CD4-positive, alpha-beta T cell (primary cell): ENCODE results near the gene UBE2D2. TPM values are rescaled to one million over a fixed set of nuclear protein-coding genes. Genes with fewer than 3 reads are reported as not detected.
A peak's percentile ranks its signal among the peaks of the same experiment; 100 is the strongest.
"Not testable (repeated sequence)": the region's sequence is repeated elsewhere in the genome, so short reads cannot be mapped to it uniquely, and the experiment has no call there.

Experiments used
- ATAC-seq: fragments of 200-7000 bp; cut with Tn5 transposase; one replicate; pipeline ENCODE4 v1.10.0; 2022; ENCODE audit warnings: mild to moderate bottlenecking; ENCODE audit not compliant: poor library complexity
- CTCF ChIA-PET: fragments of 350-600 bp; sonication (Branson Sonifier 250); formaldehyde crosslinking; loops from one replicate; lab custom pipeline; 2021; ENCODE audit warnings: antibody characterized with exemption, inconsistent platforms; lab: Charles Lee
- POLR2A ChIA-PET: fragments of 350-600 bp; sonication (Branson Sonifier 250); formaldehyde crosslinking; loops from one replicate; lab custom pipeline; 2021; ENCODE audit warnings: antibody characterized with exemption, inconsistent platforms; lab: Charles Lee
- DNase-seq, 14 experiments: peaks; one replicate each; pipeline ENCODE4 v3.0.0-alpha.2; 2013 to 2020; ENCODE audit warnings: mixed read lengths in 2 of 14
- H3K27ac ChIP-seq, 2 donors: one replicate each; pipeline versions ENCODE4 v1.5.1 to v1.7.0; 2013; ENCODE audit warnings: low read length in 2 of 2, low read depth in 1 of 2, mild to moderate bottlenecking in 1 of 2
- H3K27me3 ChIP-seq, 2 experiments: 1 replicate in 1 of 2; 2 replicates in 1 of 2; pipeline versions ENCODE4 v1.6.1 to v1.7.0; 2013; ENCODE audit warnings: low read length in 2 of 2, control low read depth in 1 of 2, mild to moderate bottlenecking in 1 of 2, moderate library complexity in 1 of 2; ENCODE audit not compliant: insufficient read depth in 2 of 2, control insufficient read depth in 1 of 2
- H3K36me3 ChIP-seq: one replicate; pipeline ENCODE4 v1.6.1; 2013; ENCODE audit warnings: low read length, control low read depth; ENCODE audit not compliant: insufficient read depth
- H3K4me1 ChIP-seq: one replicate; pipeline ENCODE4 v1.6.1; 2013; ENCODE audit warnings: low read length, control low read depth; ENCODE audit not compliant: insufficient read depth
- H3K4me3 ChIP-seq: one replicate; pipeline ENCODE4 v1.5.1; 2013; ENCODE audit warnings: mild to moderate bottlenecking, low read length, moderate library complexity
- H3K9me3 ChIP-seq, 2 experiments: 1 replicate in 1 of 2; 2 replicates in 1 of 2; pipeline versions ENCODE4 v1.6.1 to v1.7.0; 2013; ENCODE audit warnings: low read length in 2 of 2, mild to moderate bottlenecking in 2 of 2, control low read depth in 1 of 2, moderate library complexity in 1 of 2; ENCODE audit not compliant: control insufficient read depth in 1 of 2, insufficient read depth in 1 of 2
- H3K27ac Mint-ChIP-seq: one replicate; pipeline ENCODE4 v1.8.0; 2020; ENCODE audit warnings: mixed read lengths
- H3K27me3 Mint-ChIP-seq: one replicate; pipeline ENCODE4 v1.8.0; 2021; ENCODE audit warnings: mixed read lengths
- H3K36me3 Mint-ChIP-seq: one replicate; pipeline ENCODE4 v1.8.0; 2021; ENCODE audit warnings: low read depth, mixed read lengths
- H3K4me1 Mint-ChIP-seq: one replicate; pipeline ENCODE4 v1.8.0; 2021; ENCODE audit warnings: low read depth, mixed read lengths
- H3K4me3 Mint-ChIP-seq: one replicate; pipeline ENCODE4 v1.8.0; 2020; ENCODE audit warnings: mild to moderate bottlenecking, mixed read lengths
- H3K9me3 Mint-ChIP-seq: one replicate; pipeline ENCODE4 v1.8.0; 2020; ENCODE audit warnings: mixed read lengths
- CTCF ChIP-seq: fragments of 200-600 bp; IDR thresholded peaks from one replicate; pipeline ENCODE4 v1.8.0; 2022; ENCODE audit warnings: antibody characterized with exemption, mild to moderate bottlenecking
- intact Hi-C, 2 experiments: fragments of 100-400 bp; cut with DNase I in 1 of 2; cut with micrococcal nuclease in 1 of 2; formaldehyde crosslinking; loops; one replicate each; pipeline versions ENCODE4 v1.15.1 to v1.9.0; 2023 to 2025; cut with DNase I, micrococcal nuclease
- polyA plus RNA-seq, 2 donors: library from polyadenylated mRNA; unstranded; fragments of 120-200 nt; gene quantifications; one replicate each; pipeline ENCODE4 v1.2.1, GENCODE V29; 2013
- total RNA-seq, 174 experiments: library from RNA in 2 of 174; stranded (reverse) in 2 of 174; gene quantifications; one replicate each; pipeline ENCODE4 v1.2.3 and lab custom pipeline; 2021 to 2026

UBE2D2 gene
- total RNA-seq (100 to 1,000 TPM; 164 to 174 TPM), total RNA-seq (lab: John Stamatoyannopoulos, UW) (75.3 to 183 (median 116) reads per million in 172 experiments)
- polyA plus RNA-seq (2013, experiment 1 of 2), result 202 TPM
- 191 TPM for polyA plus RNA-seq (2013, experiment 2 of 2)

- no peaks in the 10 kb centered on the region for H3K9me3 ChIP-seq
- peaks cover 4% of the 10 kb centered on the region for H3K36me3 ChIP-seq
- Mint-ChIP-seq H3K9me3 (no peaks in the 10 kb centered on the region), H3K27ac (peak within 1 kb of the TSS; percentile 92), H3K36me3 (peaks cover 38% of the 10 kb centered on the region), H3K27me3 (no peaks in the 10 kb centered on the region), H3K4me3 (peak within 1 kb of the TSS; percentile 99), H3K4me1 (peaks cover 44% of the 10 kb centered on the region)
- H3K27ac ChIP-seq, result peak within 1 kb of the TSS; percentile 85 to 88
- ChIA-PET CTCF (interaction anchor here (0.6 to 2.2 kb wide), 6 partner anchors 15 to 1159 kb away, joined by 3 to 9 read pairs (median 4); no protein-coding TSS in a partner anchor), POLR2A (interaction anchor here (0.6 to 8.9 kb wide), 28 partner anchors 9 to 1114 kb away, joined by 3 to 145 read pairs (median 5); partner anchors contain the start of genes DNAJC18, IK, MATR3 and NDUFA2)
- no peak for TF ChIP-seq CTCF
- intact Hi-C loops, result loop anchor here (1.0 to 10.0 kb wide), 7 partner anchors 42 to 554 kb away; partner anchors contain the start of genes DNAJC18 (in 1 of the 2), MATR3 (in 1 of the 2), PAIP2 (in 1 of the 2) and PURA (in 1 of the 2)
- ATAC-seq, result peak; percentile 78
- H3K4me3 ChIP-seq, result peak within 1 kb of the TSS; percentile 79
- H3K27me3 ChIP-seq, result no peaks in the 10 kb centered on the region
- DNase-seq, result peak; percentile 96 to 100 (median 98)
- peaks cover 36% of the 10 kb centered on the region for H3K4me1 ChIP-seq
Observed at GRCh38 chr5:139560752-139561654, at the start of gene UBE2D2. UBE2D2 (plus strand) TSS chr5:139561339; CDS start chr5:139561792, 453 bp downstream.

GRCh38 chr5:139512786-139513390 lies 48.3 kb upstream of the UBE2D2 start:
- no peaks in the 10 kb centered on the region for H3K27me3 ChIP-seq
- no peak for ATAC-seq
- no peaks in the 10 kb centered on the region for H3K36me3 ChIP-seq
- ChIA-PET CTCF (interaction anchor here (0.7 to 4.6 kb wide), 12 partner anchors 16 to 252 kb away, joined by 3 to 132 read pairs (median 4); partner anchors contain the start of genes DNAJC18 and STING1), POLR2A (interaction anchor here (1.0 to 3.8 kb wide), 9 partner anchors 28 to 170 kb away, joined by 3 to 43 read pairs (median 8); partner anchors contain the start of genes DNAJC18, SPATA24 and STING1)
- H3K4me1 ChIP-seq, result peaks cover 39% of the 10 kb centered on the region
- Mint-ChIP-seq H3K27ac (peak overlapping the region; percentile 50), H3K4me1 (peaks cover 46% of the 10 kb centered on the region), H3K9me3 (peaks cover 3% of the 10 kb centered on the region), H3K4me3 (peak overlapping the region; percentile 11), H3K27me3 (no peaks in the 10 kb centered on the region), H3K36me3 (peaks cover 4% of the 10 kb centered on the region)
- no peaks in the 10 kb centered on the region for H3K9me3 ChIP-seq
- TF ChIP-seq CTCF, result no peak
- peak in 1 of 14 experiments; percentile 36 for DNase-seq
- no peak overlapping the region for H3K27ac ChIP-seq
- intact Hi-C loops, result loop anchor here (1.0 to 10.0 kb wide), 5 partner anchors 30 to 224 kb away; partner anchors contain the start of genes SMIM33 (in 1 of the 2) and STING1 (in 1 of the 2)
- no peak overlapping the region for H3K4me3 ChIP-seq

GRCh38 chr5:139513434-139513833 lies 47.7 kb upstream of the UBE2D2 start:
- H3K27ac Mint-ChIP-seq, result peak overlapping the region; percentile 50
- CTCF ChIA-PET, result interaction anchor here (0.7 to 4.6 kb wide), 12 partner anchors 16 to 252 kb away, joined by 3 to 132 read pairs (median 4); partner anchors contain the start of genes DNAJC18 and STING1

More at GRCh38 chr5:139513434-139513833, 47.7 kb upstream of the UBE2D2 start:
- not testable (repeated sequence) for H3K27ac ChIP-seq, H3K4me3 ChIP-seq, H3K9me3 ChIP-seq, H3K36me3 ChIP-seq, H3K36me3 Mint-ChIP-seq, H3K27me3 ChIP-seq, H3K9me3 Mint-ChIP-seq, H3K27me3 Mint-ChIP-seq
- intact Hi-C loops, result loop anchor here (1.0 to 10.0 kb wide), 5 partner anchors 31 to 225 kb away; partner anchors contain the start of genes SMIM33 (in 1 of the 2) and STING1 (in 1 of the 2)
- peak overlapping the region; percentile 52 for H3K4me3 Mint-ChIP-seq
- peak; percentile 65 to 90 (median 76) for DNase-seq
- H3K4me1 Mint-ChIP-seq, result peaks cover 51% of the 10 kb centered on the region
- POLR2A ChIA-PET, result interaction anchor here (1.0 to 3.8 kb wide), 7 partner anchors 29 to 109 kb away, joined by 4 to 43 read pairs (median 11); partner anchors contain the start of genes DNAJC18, SPATA24 and STING1
- TF ChIP-seq CTCF, result peak; percentile 82
- H3K4me1 ChIP-seq, result peaks cover 44% of the 10 kb centered on the region
- ATAC-seq, result peak; percentile 66
